Measurements from ENCODE around the gene WDR46. TPM values are rescaled to one million over a fixed set of nuclear protein-coding genes. Genes with fewer than 3 reads are reported as not detected.
A peak's percentile ranks its signal among the peaks of the same experiment; 100 is the strongest.

Gene WDR46
- total and polyA plus RNA-seq, 2 of the 13 experiments (the other 11 are each of a cell fraction or from before 2014, with no cell fraction given) = 47.4 to 105 TPM

DNA sequence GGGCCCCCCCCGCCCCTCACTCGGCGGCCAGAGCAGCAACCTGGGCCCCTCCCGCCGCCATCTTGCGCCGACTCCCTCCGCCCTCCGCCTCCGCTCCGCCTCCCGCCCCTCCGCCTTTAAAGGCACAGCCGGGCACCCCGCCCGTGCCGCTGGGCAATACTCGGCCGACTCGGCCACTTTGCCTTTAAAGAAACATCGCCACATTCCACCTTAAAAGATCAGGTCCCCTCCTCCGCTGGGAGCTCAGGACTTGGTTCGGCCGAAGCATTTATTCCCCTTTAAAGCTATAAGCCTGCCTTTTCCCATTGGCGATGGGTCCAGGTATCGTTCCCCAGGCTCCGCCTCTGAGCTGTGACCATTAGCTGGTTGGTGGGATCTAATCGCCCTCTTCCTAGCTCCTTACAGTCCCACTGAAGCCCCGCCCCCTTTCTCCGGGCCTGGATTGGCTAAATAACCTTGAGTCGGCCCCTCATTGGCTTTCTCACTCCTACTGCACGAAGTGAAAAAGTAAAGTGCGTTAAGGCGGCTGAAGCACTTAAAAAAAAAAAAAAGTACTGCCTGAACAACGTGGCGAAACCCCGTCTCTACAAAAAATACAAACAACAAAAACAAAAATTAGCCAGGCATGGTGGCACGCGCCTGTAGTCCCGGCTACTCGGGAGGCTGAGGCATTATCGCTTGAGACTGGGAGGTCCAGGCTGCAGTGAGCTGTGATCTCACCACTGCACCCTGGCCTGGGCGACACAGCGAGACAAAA is 28.8 kb upstream of the WDR46 start, which contains the start of gene ZBTB22 (continued):
- TF ChIP-seq NFYB (CRISPR knock-in tag; IDR thresholded peaks at IDR 0.05) (peak; percentile 88), HNRNPUL1 (IDR thresholded peaks at IDR 0.05; ENCODE audit: low read depth, low read length) (no peak), SRSF9 (IDR thresholded peaks at IDR 0.05; ENCODE audit: borderline replicate concordance, insufficient read depth, low read depth, low read length, poor library complexity, severe bottlenecking) (no peak), ZFP36 (IDR thresholded peaks at IDR 0.05; ENCODE audit: borderline replicate concordance, low read depth, low read length, partially characterized antibody) (no peak), ZNF441 (CRISPR knock-in tag; IDR thresholded peaks at IDR 0.05; ENCODE audit: borderline replicate concordance) (no peak; the same call in 1 of the 2 replicates), ZNF468 (CRISPR knock-in tag; IDR thresholded peaks at IDR 0.05) (no peak), SOX5 (CRISPR knock-in tag; IDR thresholded peaks at IDR 0.05; ENCODE audit: borderline replicate concordance) (no peak), MAZ (IDR thresholded peaks at IDR 0.05; ENCODE audit: borderline replicate concordance, low read depth, low read length) (peak; percentile 94), MAZ (CRISPR knock-in tag; IDR thresholded peaks at IDR 0.05; ENCODE audit: low read depth) (peak; percentile 65), FOXC1 (CRISPR knock-in tag; IDR thresholded peaks at IDR 0.05; ENCODE audit: borderline replicate concordance) (peak; percentile 38; the same call in 1 of the 2 replicates), SOX13 (IDR thresholded peaks at IDR 0.05) (no peak), SOX13 (CRISPR knock-in tag; conservative IDR thresholded peaks at IDR 0.05 in 1 of 2, IDR thresholded peaks at IDR 0.05 in 1 of 2) (0 out of 4 replicates have a peak, but pooled peaks of 1 of the 2 experiments have one; percentile 11), TEAD3 (CRISPR knock-in tag; optimal IDR thresholded peaks at IDR 0.05; ENCODE audit: borderline replicate concordance) (peak; percentile 86)
- TF ChIP-seq, protein P1, sequence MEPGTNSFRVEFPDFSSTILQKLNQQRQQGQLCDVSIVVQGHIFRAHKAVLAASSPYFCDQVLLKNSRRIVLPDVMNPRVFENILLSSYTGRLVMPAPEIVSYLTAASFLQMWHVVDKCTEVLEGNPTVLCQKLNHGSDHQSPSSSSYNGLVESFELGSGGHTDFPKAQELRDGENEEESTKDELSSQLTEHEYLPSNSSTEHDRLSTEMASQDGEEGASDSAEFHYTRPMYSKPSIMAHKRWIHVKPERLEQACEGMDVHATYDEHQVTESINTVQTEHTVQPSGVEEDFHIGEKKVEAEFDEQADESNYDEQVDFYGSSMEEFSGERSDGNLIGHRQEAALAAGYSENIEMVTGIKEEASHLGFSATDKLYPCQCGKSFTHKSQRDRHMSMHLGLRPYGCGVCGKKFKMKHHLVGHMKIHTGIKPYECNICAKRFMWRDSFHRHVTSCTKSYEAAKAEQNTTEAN (CRISPR knock-in tag; conservative IDR thresholded peaks at IDR 0.05) = no peak
- TF ChIP-seq, protein P2, sequence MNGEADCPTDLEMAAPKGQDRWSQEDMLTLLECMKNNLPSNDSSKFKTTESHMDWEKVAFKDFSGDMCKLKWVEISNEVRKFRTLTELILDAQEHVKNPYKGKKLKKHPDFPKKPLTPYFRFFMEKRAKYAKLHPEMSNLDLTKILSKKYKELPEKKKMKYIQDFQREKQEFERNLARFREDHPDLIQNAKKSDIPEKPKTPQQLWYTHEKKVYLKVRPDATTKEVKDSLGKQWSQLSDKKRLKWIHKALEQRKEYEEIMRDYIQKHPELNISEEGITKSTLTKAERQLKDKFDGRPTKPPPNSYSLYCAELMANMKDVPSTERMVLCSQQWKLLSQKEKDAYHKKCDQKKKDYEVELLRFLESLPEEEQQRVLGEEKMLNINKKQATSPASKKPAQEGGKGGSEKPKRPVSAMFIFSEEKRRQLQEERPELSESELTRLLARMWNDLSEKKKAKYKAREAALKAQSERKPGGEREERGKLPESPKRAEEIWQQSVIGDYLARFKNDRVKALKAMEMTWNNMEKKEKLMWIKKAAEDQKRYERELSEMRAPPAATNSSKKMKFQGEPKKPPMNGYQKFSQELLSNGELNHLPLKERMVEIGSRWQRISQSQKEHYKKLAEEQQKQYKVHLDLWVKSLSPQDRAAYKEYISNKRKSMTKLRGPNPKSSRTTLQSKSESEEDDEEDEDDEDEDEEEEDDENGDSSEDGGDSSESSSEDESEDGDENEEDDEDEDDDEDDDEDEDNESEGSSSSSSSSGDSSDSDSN (CRISPR knock-in tag; IDR thresholded peaks at IDR 0.05) = peak; percentile 58; the same call in 1 of the 2 replicates
- TF ChIP-seq, protein P3, sequence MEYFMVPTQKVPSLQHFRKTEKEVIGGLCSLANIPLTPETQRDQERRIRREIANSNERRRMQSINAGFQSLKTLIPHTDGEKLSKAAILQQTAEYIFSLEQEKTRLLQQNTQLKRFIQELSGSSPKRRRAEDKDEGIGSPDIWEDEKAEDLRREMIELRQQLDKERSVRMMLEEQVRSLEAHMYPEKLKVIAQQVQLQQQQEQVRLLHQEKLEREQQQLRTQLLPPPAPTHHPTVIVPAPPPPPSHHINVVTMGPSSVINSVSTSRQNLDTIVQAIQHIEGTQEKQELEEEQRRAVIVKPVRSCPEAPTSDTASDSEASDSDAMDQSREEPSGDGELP (IDR thresholded peaks at IDR 0.05; ENCODE audit: borderline replicate concordance, low read depth) = no peak
- TF ChIP-seq, protein P4, sequence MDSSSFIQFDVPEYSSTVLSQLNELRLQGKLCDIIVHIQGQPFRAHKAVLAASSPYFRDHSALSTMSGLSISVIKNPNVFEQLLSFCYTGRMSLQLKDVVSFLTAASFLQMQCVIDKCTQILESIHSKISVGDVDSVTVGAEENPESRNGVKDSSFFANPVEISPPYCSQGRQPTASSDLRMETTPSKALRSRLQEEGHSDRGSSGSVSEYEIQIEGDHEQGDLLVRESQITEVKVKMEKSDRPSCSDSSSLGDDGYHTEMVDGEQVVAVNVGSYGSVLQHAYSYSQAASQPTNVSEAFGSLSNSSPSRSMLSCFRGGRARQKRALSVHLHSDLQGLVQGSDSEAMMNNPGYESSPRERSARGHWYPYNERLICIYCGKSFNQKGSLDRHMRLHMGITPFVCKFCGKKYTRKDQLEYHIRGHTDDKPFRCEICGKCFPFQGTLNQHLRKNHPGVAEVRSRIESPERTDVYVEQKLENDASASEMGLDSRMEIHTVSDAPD (CRISPR knock-in tag; IDR thresholded peaks at IDR 0.05) = no peak
- TF ChIP-seq, protein P5, sequence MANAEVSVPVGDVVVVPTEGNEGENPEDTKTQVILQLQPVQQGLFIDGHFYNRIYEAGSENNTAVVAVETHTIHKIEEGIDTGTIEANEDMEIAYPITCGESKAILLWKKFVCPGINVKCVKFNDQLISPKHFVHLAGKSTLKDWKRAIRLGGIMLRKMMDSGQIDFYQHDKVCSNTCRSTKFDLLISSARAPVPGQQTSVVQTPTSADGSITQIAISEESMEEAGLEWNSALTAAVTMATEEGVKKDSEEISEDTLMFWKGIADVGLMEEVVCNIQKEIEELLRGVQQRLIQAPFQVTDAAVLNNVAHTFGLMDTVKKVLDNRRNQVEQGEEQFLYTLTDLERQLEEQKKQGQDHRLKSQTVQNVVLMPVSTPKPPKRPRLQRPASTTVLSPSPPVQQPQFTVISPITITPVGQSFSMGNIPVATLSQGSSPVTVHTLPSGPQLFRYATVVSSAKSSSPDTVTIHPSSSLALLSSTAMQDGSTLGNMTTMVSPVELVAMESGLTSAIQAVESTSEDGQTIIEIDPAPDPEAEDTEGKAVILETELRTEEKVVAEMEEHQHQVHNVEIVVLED (CRISPR knock-in tag; IDR thresholded peaks at IDR 0.05; ENCODE audit: borderline replicate concordance) = 0 out of 2 replicates have a peak, but pooled peaks have one; percentile 29
- TF ChIP-seq, protein P6, sequence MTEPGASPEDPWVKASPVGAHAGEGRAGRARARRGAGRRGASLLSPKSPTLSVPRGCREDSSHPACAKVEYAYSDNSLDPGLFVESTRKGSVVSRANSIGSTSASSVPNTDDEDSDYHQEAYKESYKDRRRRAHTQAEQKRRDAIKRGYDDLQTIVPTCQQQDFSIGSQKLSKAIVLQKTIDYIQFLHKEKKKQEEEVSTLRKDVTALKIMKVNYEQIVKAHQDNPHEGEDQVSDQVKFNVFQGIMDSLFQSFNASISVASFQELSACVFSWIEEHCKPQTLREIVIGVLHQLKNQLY (CRISPR knock-in tag; IDR thresholded peaks at IDR 0.05) = no peak
